Activated naive CD8-positive, alpha-beta T cell (primary cell): Measurements from ENCODE around the gene DNAH14.

Experiments
- H3K27ac Mint-ChIP-seq: one replicate; pipeline ENCODE4 v1.8.0; 2021; ENCODE audit warnings: mixed read lengths
- H3K27me3 Mint-ChIP-seq: one replicate; pipeline ENCODE4 v1.8.0; 2021; ENCODE audit warnings: mixed read lengths
- H3K36me3 Mint-ChIP-seq: one replicate; pipeline ENCODE4 v1.8.0; 2021; ENCODE audit warnings: mixed read lengths
- H3K4me1 Mint-ChIP-seq: one replicate; pipeline ENCODE4 v1.8.0; 2021; ENCODE audit warnings: low read depth, mixed read lengths
- H3K4me3 Mint-ChIP-seq: one replicate; pipeline ENCODE4 v1.8.0; 2021; ENCODE audit warnings: mild to moderate bottlenecking, mixed read lengths
- H3K9me3 Mint-ChIP-seq: one replicate; pipeline ENCODE4 v1.8.0; 2021; ENCODE audit warnings: low read depth, mixed read lengths

The DNAH14 gene

GRCh38 chr1:225426395-225427234 is 497.1 kb downstream of the DNAH14 start:
- Mint-ChIP-seq H3K36me3 (no peaks in the 10 kb centered on the region), H3K4me3 (peak overlapping the region; percentile 96), H3K27me3 (no peaks in the 10 kb centered on the region), H3K27ac (peak overlapping the region; percentile 85), H3K9me3 (no peaks in the 10 kb centered on the region), H3K4me1 (peaks cover 65% of the 10 kb centered on the region)

DNA sequence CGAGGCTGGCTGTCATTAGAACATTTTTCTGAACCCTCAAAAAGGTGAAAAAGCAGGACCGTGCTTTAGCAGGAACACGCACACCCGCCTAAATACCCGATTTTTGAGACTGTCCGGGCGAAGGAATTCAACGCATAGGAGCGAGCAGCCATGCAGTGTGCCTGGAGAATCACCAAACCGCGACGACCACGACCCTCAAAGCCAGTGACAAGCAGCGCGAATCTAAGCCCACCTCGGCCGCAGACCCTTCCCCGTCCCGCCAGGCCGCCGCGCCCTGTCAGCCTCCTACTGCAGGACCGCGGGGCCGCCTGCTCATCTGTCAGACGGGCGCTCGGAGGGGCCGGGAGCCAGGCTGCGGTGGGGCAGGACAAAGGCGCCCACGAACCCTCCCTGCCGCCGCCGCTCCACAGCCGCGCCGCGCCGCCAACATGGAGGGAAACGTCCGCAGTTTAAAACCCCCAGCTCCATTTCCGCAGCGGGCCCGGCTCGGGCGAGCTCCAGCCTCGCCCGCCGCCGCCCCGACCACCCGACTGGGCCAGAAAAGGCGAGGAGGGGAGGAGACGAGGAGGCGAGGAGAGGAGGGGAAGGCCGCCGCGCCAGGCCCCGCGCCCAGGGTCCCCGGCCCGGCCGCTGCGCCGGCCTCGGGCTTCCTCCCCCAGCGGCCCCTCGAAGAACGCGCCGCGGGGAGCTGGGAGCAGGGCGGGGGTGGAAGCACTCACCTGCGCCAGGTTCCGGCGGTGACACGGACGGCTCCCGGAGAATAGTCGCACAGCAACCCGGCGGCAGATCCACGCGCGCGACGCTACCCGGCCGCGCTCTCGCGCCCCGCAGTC is 498.0 kb downstream of the DNAH14 start, which contains the start of gene LBR:
Gene LBR (minus strand): TSS at position 804 of the 833 bp plus-strand sequence. CDS start 3,963 bp downstream, outside the sequence.
- H3K27me3 Mint-ChIP-seq = no peaks in the 10 kb centered on the region
- peak within 1 kb of the TSS; percentile 96 for H3K4me3 Mint-ChIP-seq
- peaks cover 58% of the 10 kb centered on the region for H3K4me1 Mint-ChIP-seq
- H3K36me3 Mint-ChIP-seq = no peaks in the 10 kb centered on the region
- peak within 1 kb of the TSS; percentile 89 for H3K27ac Mint-ChIP-seq
- H3K9me3 Mint-ChIP-seq = no peaks in the 10 kb centered on the region

DNA sequence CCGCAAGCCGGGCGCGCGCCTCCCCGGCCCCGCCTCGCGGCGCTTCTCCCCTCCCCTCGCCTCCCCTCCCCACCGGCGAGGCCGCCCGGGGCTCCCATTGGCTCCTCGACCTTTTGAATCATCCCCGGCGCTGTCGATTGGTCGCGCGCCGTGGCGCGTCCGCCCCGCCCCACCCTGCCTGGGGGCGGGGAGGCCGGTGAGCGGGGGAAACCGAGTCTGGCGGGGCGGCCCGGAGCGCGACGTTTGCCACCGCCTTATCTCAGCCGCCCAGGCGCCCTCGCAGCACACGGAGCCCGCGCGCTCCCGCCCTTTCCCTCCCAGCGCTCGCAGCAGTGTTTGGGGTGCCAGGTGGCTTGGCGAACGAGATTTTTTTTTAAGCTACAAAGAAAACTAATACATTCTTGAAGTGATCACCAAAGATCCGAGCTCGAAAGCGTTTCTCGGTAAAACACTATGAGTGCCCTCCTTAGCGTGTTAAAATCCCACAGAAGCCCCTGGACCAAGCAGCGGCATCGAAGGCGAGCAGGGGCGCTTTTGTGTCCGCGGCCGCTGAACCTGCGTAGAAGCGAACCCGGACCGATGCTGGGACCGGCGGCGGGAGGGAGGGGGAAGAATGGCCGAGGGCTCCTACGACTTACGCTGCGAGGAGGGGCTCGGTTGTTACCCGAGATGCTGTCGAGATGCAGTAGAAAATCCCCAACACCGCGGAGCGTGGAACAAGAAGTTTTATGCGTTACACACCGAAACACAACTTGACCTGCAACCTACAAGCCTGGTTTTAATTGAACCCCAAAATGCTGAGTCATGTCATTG is 498.8 kb downstream of the DNAH14 start:
- Mint-ChIP-seq H3K27ac (peak overlapping the region; percentile 89), H3K9me3 (no peaks in the 10 kb centered on the region), H3K27me3 (no peaks in the 10 kb centered on the region), H3K36me3 (no peaks in the 10 kb centered on the region), H3K4me1 (peaks cover 51% of the 10 kb centered on the region), H3K4me3 (peak overlapping the region; percentile 90)

DNA sequence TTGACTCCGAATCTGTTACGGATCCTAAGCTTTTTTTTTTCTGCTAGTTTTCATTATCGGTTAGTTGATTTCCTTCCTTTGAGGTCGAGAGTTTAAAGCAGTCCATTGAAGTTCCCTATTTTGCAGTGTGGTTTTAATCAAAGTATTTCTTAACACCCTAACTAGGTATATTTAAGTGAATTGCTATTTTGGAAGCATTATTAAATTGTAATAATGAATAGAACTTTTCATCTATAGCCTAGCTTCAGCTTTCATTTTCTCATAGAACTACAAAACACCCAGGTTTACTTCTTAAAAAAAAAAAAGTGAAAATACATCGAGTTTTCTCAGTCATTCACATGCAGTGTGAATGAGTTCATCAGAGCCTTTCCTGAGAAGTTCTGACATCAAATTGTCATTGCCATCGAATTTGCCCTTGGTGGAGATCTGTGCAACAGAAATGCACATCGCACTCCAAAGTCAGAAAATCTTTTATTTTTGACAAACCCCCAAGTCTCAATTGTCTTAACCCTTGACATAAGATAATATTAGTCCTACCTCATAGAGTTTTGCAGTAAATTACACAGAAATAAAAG is 499.5 kb downstream of the DNAH14 start:
- peaks cover 44% of the 10 kb centered on the region for H3K4me1 Mint-ChIP-seq
- H3K4me3 Mint-ChIP-seq = peak overlapping the region; percentile 90
- peak overlapping the region; percentile 89 for H3K27ac Mint-ChIP-seq
- no peaks in the 10 kb centered on the region for H3K9me3 Mint-ChIP-seq
- H3K27me3 Mint-ChIP-seq = no peaks in the 10 kb centered on the region
- H3K36me3 Mint-ChIP-seq = no peaks in the 10 kb centered on the region

GRCh38 chr1:225430301-225430700 is 500.8 kb downstream of the DNAH14 start:
- H3K27ac Mint-ChIP-seq = no peak overlapping the region
- no peak overlapping the region for H3K4me3 Mint-ChIP-seq

GRCh38 chr1:225431081-225431863 is 501.8 kb downstream of the DNAH14 start:
- Mint-ChIP-seq H3K27ac (no peak overlapping the region), H3K9me3 (no peaks in the 10 kb centered on the region), H3K27me3 (no peaks in the 10 kb centered on the region), H3K36me3 (no peaks in the 10 kb centered on the region), H3K4me1 (peaks cover 21% of the 10 kb centered on the region), H3K4me3 (no peak overlapping the region)

More at GRCh38 chr1:225430301-225430700, 500.8 kb downstream of the DNAH14 start:
- no peaks in the 10 kb centered on the region for H3K27me3 Mint-ChIP-seq
- H3K36me3 Mint-ChIP-seq = no peaks in the 10 kb centered on the region
- H3K9me3 Mint-ChIP-seq = no peaks in the 10 kb centered on the region
- peaks cover 30% of the 10 kb centered on the region for H3K4me1 Mint-ChIP-seq

- Mint-ChIP-seq H3K27me3 (no peaks in the 10 kb centered on the region), H3K4me3 (no peak overlapping the region), H3K36me3 (no peaks in the 10 kb centered on the region), H3K4me1 (peaks cover 10% of the 10 kb centered on the region), H3K9me3 (no peaks in the 10 kb centered on the region), H3K27ac (no peak overlapping the region)
Measured at GRCh38 chr1:225434046-225434445, 504.6 kb downstream of the DNAH14 start.

DNA sequence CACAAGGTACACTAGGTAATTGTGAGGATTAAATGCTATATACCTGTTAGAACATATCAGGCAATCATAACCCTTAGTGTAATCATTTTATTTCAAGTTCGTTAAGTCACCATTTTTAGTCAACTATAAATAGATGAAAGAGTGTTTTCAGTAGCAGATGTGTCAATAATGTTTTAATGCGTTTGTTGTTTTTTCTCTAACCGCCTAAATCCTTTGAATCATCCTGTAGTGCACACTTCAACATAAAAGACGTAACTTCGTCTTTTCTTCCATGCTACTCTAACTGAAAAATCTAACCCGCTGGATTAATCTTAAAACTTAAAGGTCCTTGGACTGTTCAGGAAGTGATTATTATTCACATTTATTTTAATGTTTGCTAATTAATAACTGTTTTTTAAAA is 505.6 kb downstream of the DNAH14 start:
- H3K27ac Mint-ChIP-seq = no peak overlapping the region
- H3K36me3 Mint-ChIP-seq = no peaks in the 10 kb centered on the region
- H3K9me3 Mint-ChIP-seq = no peaks in the 10 kb centered on the region
- H3K27me3 Mint-ChIP-seq = no peaks in the 10 kb centered on the region
- H3K4me1 Mint-ChIP-seq = peaks cover 5% of the 10 kb centered on the region
- H3K4me3 Mint-ChIP-seq = no peak overlapping the region

DNA sequence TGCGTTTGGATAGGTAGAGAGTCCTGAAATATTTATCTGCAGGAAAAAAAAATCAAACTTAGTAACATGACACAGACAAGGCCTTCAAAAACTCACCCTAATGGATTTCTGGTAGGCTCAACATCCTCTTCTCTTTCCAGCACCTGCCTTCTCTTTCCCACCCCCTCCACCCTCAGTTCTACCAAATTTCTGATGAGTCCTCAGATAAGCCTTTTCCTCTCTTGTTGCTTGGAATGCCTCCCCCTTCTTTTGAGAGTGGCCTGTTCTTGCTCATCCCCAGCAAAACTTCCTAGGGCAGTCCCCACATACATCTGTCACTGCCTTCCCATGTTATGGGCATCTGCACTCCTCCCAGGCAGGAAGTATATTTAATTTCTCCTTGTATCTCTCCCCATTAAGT is 506.0 kb downstream of the DNAH14 start:
- no peaks in the 10 kb centered on the region for H3K36me3 Mint-ChIP-seq
- no peak overlapping the region for H3K27ac Mint-ChIP-seq
- H3K9me3 Mint-ChIP-seq = no peaks in the 10 kb centered on the region
- H3K4me3 Mint-ChIP-seq = no peak overlapping the region
- peaks cover under 1% of the 10 kb centered on the region for H3K4me1 Mint-ChIP-seq
- H3K27me3 Mint-ChIP-seq = no peaks in the 10 kb centered on the region

- no peak overlapping the region for H3K4me3 Mint-ChIP-seq
- no peaks in the 10 kb centered on the region for H3K27me3 Mint-ChIP-seq
- H3K4me1 Mint-ChIP-seq = peaks cover under 1% of the 10 kb centered on the region
- H3K36me3 Mint-ChIP-seq = no peaks in the 10 kb centered on the region
- no peak overlapping the region for H3K27ac Mint-ChIP-seq
- no peaks in the 10 kb centered on the region for H3K9me3 Mint-ChIP-seq
Measured at GRCh38 chr1:225435957-225436392, 506.5 kb downstream of the DNAH14 start.

- no peaks in the 10 kb centered on the region for H3K27me3 Mint-ChIP-seq
- H3K4me3 Mint-ChIP-seq = no peak overlapping the region
- H3K36me3 Mint-ChIP-seq = no peaks in the 10 kb centered on the region
- H3K4me1 Mint-ChIP-seq = peaks cover 18% of the 10 kb centered on the region
- no peaks in the 10 kb centered on the region for H3K9me3 Mint-ChIP-seq
- H3K27ac Mint-ChIP-seq = no peak overlapping the region
Measured at GRCh38 chr1:225437710-225438437, 508.4 kb downstream of the DNAH14 start.

DNA sequence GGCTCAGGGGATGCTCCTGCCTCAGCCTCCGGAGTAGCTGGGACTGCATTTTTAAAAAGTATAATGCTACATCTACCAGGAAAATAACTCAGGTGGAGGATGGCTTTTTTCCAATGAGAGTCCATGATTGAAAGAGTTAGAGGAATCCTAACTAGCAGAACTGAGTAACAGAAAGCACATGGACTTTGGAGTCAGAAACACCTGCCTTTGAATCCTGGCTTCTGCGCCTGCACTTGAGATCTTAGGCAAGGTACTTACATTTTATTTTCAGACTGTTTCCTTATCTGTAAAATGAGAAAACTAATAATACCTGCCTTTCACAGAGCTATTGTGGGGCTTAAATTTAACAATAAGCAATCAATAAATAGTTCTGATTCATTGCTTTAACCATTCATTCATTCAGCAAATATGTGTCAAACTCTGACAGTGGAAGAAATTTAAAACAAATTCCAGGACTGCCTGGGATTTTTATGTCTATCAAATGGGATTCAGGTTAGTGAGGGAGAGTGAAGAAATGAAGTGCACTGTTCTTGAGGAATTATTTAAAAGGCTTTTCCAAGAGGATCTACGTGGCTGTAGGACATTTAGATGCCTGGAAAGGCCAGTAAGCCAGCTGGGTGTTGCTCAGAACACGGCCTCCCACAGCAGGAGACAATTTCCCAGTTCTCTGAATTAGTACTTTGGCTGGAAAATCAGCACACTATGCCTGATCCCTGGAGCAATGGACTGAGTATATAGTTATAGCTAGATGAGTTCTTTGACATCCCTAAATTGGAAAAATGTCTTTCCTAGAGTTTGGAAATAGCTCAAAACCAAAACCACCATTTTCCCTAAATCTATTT is 511.1 kb downstream of the DNAH14 start:
- Mint-ChIP-seq H3K27me3 (no peaks in the 10 kb centered on the region), H3K27ac (no peak overlapping the region), H3K36me3 (no peaks in the 10 kb centered on the region), H3K4me3 (no peak overlapping the region), H3K4me1 (peaks cover 42% of the 10 kb centered on the region), H3K9me3 (no peaks in the 10 kb centered on the region)
